ENCODE measurements around the gene MTMR10. TPM values are rescaled to one million over a fixed set of nuclear protein-coding genes. Genes with fewer than 3 reads are reported as not detected.

MTMR10 gene
- total and polyA plus RNA-seq, 4 donors: 9.5 to 52.7 (median 21.4) TPM

DNA sequence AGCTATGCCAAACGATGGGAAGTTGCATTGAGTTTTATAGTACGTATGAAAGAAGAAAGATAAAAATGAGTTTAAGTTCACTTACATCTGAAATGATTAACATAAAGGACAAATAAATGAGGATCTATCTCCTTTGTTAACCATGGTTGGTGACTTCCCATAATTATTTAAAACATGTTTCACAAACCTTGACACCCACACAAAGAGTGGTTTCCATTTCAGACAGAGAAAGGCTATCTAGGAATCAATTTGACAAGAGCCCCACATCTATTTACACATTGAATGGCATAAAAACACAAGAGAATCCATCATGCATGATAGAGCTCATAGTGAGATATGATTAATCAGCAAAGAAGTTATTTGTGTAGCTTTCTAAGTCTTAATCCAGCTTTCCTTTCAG, 14.2 kb upstream of the MTMR10 start:
- Histone ChIP-seq H3K27me3 (ENCODE audit: control insufficient read depth in 3 of 3, insufficient read depth in 3 of 3, low read length in 2 of 3) (peaks cover 0 to 4% (median 0%) of the 10 kb centered on the region in 3 donors), H3K27ac (ENCODE audit: low read depth in 1 of 2, low read length in 1 of 2) (no peak overlapping the region), H3K36me3 (ENCODE audit: control insufficient read depth in 4 of 4, insufficient read depth in 4 of 4, low read length in 4 of 4) (no peaks in the 10 kb centered on the region), H3K4me3 (no peak overlapping the region), H3K9ac (ENCODE audit: insufficient read depth in 1 of 2, low read length in 2 of 2) (no peak overlapping the region), H3K4me1 (ENCODE audit: control insufficient read depth in 5 of 5, insufficient read depth in 5 of 5, low read length in 5 of 5) (peaks cover 0 to 2% (median 0%) of the 10 kb centered on the region in 5 donors), H3K9me3 (ENCODE audit: control insufficient read depth in 4 of 4, insufficient read depth in 3 of 4, low read length in 3 of 4) (no peaks in the 10 kb centered on the region)
- DNase-seq (no peak), ATAC-seq (ENCODE audit: insufficient read depth, low FRiP score) (no peak)
- TF ChIP-seq, protein P1, sequence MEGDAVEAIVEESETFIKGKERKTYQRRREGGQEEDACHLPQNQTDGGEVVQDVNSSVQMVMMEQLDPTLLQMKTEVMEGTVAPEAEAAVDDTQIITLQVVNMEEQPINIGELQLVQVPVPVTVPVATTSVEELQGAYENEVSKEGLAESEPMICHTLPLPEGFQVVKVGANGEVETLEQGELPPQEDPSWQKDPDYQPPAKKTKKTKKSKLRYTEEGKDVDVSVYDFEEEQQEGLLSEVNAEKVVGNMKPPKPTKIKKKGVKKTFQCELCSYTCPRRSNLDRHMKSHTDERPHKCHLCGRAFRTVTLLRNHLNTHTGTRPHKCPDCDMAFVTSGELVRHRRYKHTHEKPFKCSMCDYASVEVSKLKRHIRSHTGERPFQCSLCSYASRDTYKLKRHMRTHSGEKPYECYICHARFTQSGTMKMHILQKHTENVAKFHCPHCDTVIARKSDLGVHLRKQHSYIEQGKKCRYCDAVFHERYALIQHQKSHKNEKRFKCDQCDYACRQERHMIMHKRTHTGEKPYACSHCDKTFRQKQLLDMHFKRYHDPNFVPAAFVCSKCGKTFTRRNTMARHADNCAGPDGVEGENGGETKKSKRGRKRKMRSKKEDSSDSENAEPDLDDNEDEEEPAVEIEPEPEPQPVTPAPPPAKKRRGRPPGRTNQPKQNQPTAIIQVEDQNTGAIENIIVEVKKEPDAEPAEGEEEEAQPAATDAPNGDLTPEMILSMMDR (IDR thresholded peaks at IDR 0.05; ENCODE audit: control extremely low read depth, extremely low read depth): no peak
- 67 to 78% methylated on average over 2 of the region's 2 CpGs for WGBS, 2 donors

DNA sequence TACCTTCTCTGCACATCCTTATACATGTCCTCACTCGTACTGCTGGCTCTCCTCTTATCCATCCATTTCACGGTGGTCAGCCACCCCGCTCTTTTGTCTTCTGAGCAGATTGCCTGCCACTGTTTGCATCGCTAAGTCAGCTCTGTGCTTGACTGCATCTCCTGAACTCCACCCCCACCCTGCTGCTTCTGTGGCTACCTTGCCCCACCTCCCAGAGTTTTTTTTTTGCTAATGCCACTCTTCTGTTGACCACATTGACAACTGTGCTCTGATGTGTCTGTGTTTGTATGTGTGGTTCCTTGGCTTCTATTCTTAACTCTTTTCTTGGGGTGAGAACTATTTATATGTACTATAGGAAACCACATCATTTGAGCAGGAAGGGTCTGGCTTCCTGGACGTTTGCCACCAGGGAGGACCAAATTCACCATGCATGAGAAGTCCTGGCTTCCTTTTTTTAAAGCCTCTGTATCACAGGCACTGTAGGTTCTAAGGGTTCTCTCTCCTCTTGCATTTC, 12.8 kb upstream of the MTMR10 start:
- Histone ChIP-seq H3K4me3 (no peak overlapping the region), H3K27ac (ENCODE audit: low read depth in 1 of 2, low read length in 1 of 2) (no peak overlapping the region), H3K4me1 (ENCODE audit: control insufficient read depth in 5 of 5, insufficient read depth in 5 of 5, low read length in 5 of 5) (peaks cover 0 to 2% (median 0%) of the 10 kb centered on the region in 5 donors), H3K9me3 (ENCODE audit: control insufficient read depth in 4 of 4, insufficient read depth in 3 of 4, low read length in 3 of 4) (peaks cover 0 to 2% (median 0%) of the 10 kb centered on the region in 4 donors), H3K27me3 (ENCODE audit: control insufficient read depth in 3 of 3, insufficient read depth in 3 of 3, low read length in 2 of 3) (peaks cover 0 to 4% (median 0%) of the 10 kb centered on the region in 3 donors), H3K36me3 (ENCODE audit: control insufficient read depth in 4 of 4, insufficient read depth in 4 of 4, low read length in 4 of 4) (no peaks in the 10 kb centered on the region), H3K9ac (ENCODE audit: insufficient read depth in 1 of 2, low read length in 2 of 2) (no peak overlapping the region)
- TF ChIP-seq, protein P1 (IDR thresholded peaks at IDR 0.05; ENCODE audit: control extremely low read depth, extremely low read depth): no peak
- ATAC-seq (ENCODE audit: insufficient read depth, low FRiP score) (no peak), DNase-seq (peak in 2 of 3 donors; percentile 19 to 51)
- WGBS, 2 donors: 20 to 26% methylated on average over 5 of the region's 5 CpGs

DNA sequence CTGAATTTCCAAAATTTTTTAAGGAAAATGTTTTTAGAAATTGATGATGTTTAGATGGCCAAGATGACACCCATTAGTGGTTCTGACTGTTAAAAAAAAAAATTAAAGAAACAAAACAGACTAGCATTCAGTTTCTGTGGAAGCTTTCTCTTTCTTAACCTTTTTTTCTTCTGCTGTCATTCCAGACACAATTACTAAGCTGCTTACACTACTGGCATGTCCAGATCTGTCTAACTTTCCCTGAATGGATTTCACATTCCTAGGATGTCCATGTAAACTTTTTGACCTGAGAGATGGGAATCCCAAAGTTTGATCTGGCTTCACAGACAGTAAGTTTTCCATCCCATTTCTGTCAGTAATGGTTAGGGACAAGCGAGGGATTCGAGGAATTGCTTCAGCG, 10.3 kb upstream of the MTMR10 start:
- WGBS, 2 donors: 92 to 97% methylated on average over 3 of the region's 3 CpGs
- H3K9me3 ChIP-seq (ENCODE audit: control insufficient read depth in 4 of 4, insufficient read depth in 3 of 4, low read length in 3 of 4): peaks cover 0 to 2% (median 0%) of the 10 kb centered on the region in 4 donors
- peaks cover 0 to 4% (median 0%) of the 10 kb centered on the region in 3 donors for H3K27me3 ChIP-seq (ENCODE audit: control insufficient read depth in 3 of 3, insufficient read depth in 3 of 3, low read length in 2 of 3)
- H3K4me1 ChIP-seq (ENCODE audit: control insufficient read depth in 5 of 5, insufficient read depth in 5 of 5, low read length in 5 of 5): peaks cover 0 to 2% (median 0%) of the 10 kb centered on the region in 5 donors
- ATAC-seq (ENCODE audit: insufficient read depth, low FRiP score) (no peak), DNase-seq (no peak)
- TF ChIP-seq, protein P1 (IDR thresholded peaks at IDR 0.05; ENCODE audit: control extremely low read depth, extremely low read depth): no peak
- H3K27ac ChIP-seq (ENCODE audit: low read depth in 1 of 2, low read length in 1 of 2): no peak overlapping the region
- no peaks in the 10 kb centered on the region for H3K36me3 ChIP-seq (ENCODE audit: control insufficient read depth in 4 of 4, insufficient read depth in 4 of 4, low read length in 4 of 4)
- no peak overlapping the region for H3K9ac ChIP-seq (ENCODE audit: insufficient read depth in 1 of 2, low read length in 2 of 2)
- H3K4me3 ChIP-seq: no peak overlapping the region

DNA sequence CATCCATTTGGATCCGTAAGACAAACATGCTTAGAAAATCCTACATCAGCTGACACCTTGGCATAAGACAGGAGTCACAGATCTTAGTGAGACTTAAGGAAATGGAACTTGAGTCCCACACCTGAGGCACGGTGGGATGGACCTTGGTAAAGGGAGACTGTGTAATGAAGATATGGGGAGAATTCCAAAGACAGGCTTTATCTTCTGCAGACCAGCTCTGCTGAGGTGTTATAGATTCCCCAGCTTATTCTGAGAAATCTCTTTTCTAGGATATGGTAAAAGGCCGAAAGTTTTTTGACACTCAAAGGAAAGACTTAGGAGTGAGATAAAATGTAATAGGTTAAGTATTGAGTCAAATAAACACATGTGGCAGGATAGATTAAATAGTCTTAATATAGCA, 8.3 kb upstream of the MTMR10 start:
- WGBS, 2 donors: 86 to 95% methylated on average over 3 of the region's 3 CpGs

More for the DNA sequence above, 8.3 kb upstream of the MTMR10 start:
- Histone ChIP-seq H3K36me3 (ENCODE audit: control insufficient read depth in 4 of 4, insufficient read depth in 4 of 4, low read length in 4 of 4) (no peaks in the 10 kb centered on the region), H3K4me3 (no peak overlapping the region), H3K4me1 (ENCODE audit: control insufficient read depth in 5 of 5, insufficient read depth in 5 of 5, low read length in 5 of 5) (peaks cover 0 to 2% (median 0%) of the 10 kb centered on the region in 5 donors), H3K9me3 (ENCODE audit: control insufficient read depth in 4 of 4, insufficient read depth in 3 of 4, low read length in 3 of 4) (peaks cover 0 to 2% (median 0%) of the 10 kb centered on the region in 4 donors), H3K27ac (ENCODE audit: low read depth in 1 of 2, low read length in 1 of 2) (no peak overlapping the region), H3K9ac (ENCODE audit: insufficient read depth in 1 of 2, low read length in 2 of 2) (no peak overlapping the region), H3K27me3 (ENCODE audit: control insufficient read depth in 3 of 3, insufficient read depth in 3 of 3, low read length in 2 of 3) (peaks cover 0 to 4% (median 0%) of the 10 kb centered on the region in 3 donors)
- TF ChIP-seq, protein P1 (IDR thresholded peaks at IDR 0.05; ENCODE audit: control extremely low read depth, extremely low read depth): no peak
- ATAC-seq (ENCODE audit: insufficient read depth, low FRiP score) (no peak), DNase-seq (no peak)
